Measurements from ENCODE around the gene PTPRO. TPM values are rescaled to one million over a fixed set of nuclear protein-coding genes. Genes with fewer than 3 reads are reported as not detected.

PTPRO gene
- total RNA-seq, 1 donor from 2014 or later: not detected

DNA sequence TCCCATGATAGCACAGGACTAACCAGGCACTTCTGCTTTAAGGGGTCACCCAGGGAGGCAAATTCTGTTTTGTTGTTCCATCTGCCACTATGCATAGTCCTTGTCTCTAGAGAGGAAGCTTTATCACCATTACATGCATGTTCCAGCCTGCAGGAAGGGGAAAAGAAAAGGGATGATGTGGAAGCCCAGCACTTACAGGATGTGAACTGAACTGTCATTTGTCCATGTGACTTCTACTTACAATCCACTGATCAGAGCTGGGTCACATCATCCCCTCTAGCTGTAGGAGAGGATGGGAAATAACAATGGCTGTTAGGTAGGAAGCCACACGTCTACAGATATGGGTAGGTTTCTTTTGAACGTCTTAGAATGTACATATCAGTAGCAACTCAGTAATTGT, 203.1 kb downstream of the PTPRO start:
- DNase-seq (ENCODE audit: low read depth, low spot score): no peak

DNA sequence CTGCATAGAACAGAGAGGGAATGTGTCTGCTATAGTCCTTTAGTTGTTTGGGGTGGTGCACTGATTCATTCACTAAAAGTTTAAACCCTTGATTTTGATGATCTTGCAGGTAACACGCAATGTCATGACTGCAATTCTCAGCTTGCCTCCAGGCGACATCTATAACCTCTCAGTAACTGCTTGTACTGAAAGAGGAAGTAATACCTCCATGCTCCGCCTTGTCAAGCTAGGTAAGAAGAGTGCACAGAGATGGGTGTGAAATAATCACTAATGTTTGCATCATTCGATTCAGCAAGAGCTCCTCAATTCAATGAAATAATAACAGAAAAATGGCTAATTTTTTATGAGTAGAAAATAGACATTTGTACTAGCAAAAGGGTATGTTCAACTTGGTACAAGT, 203.7 kb downstream of the PTPRO start:
- no peak for DNase-seq (ENCODE audit: low read depth, low spot score)

DNA sequence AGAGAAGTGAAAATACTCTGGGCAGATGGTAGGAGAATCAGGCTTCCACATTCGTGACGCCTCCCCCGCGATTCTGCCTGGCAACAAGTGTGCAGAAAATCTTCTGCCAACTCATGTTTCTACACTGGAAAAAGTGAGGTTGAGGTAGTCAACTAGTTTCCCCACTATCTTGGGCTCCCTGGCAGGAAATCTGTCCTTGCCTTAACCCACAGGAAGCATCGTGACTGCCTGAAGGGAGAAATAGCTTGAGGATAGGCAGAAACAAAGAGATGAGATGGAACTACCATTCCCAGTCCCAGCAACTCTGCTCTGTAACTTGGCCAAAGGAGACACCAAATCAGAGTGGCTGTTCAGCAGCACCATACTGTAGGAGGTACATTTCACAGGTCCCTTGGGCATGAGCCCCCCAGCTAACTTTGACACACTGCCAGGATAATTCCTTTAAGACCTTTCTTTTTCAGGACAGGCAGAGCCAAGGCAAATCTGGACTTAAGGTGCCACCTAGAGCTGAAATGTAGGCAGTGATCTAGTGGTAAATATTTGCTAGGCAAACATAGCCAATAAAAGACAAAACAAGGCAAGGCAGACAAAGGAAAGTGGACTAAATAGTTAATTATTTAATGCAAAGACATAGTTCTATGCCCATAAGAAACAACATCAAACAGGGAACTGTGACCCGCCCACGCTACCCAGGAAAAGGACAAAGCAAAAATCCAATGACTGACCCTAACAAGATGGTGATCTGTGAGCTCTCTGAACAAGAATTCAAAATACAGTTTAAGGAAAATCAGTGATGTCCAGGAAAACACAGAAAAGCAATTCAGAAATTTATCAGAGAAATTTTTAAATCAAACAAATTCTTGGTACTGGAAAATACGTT, 205.1 kb downstream of the PTPRO start:
- DNase-seq (ENCODE audit: low read depth, low spot score): no peak

DNA sequence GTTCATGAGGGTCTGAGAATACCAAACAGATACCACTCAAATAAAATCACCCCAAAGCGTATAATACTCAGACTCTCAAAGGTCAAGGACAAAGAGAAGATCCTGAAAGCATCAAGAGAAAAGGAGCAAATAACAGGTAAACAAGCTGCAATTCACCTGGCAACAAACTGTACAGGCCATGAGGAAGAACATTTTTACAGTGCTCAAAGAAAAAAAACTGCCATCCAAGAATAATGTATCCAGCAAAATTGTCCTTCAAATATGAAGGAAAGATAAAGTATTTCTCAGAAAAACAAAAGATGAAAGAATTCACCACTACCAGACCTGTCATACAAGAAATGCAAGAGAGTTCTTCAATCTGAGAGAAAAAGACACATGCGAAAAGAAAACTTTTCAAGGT, 206.4 kb downstream of the PTPRO start:
- no peak for DNase-seq (ENCODE audit: low read depth, low spot score)

DNA sequence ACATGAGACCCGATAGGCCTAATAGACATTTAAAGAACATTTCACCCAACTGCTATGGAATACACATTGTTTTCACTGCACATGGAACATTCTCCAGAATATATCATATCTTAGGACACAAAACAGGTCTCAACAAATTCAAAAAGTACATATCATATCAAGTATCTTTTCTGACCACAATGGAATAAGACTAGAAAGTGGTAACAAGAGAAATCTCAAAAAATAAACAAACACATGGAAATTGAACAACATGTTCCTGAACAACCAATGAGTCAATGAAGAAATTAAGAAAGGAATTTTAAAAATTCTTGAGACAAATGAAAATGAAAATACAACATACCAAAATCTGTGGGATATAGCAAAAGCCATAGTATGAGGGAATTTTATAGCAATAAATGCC, 208.1 kb downstream of the PTPRO start:
- DNase-seq (ENCODE audit: low read depth, low spot score): no peak

DNA sequence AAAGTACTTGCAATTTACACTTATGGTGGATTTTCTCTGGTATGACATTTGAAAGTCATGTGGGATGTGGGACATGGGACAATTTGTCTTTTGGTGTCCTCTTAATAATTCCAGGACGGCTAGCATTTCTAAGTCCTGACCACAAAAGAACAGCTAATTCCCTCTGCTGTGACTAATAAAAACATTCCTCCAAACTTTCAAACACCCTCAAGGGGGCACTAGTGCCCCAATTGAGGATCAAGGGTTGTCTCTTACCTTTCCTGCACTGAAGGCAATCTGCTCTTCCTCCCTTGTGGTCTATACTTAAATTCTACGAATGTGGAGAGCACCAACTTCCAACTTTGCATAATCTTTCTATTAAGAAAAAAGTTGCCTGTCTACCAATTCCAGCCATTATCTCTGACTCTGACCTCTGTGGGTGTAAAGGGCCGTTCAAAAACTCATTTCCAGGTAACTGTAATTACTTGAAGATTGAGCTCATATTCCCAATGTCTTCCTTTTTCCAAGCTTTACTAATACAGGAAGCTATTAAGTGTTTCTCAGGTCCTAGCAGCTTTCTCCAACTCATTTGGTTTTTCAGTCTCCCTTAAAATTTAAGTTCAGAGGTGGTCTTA, 210.2 kb downstream of the PTPRO start:
- DNase-seq (ENCODE audit: low read depth, low spot score): no peak

DNA sequence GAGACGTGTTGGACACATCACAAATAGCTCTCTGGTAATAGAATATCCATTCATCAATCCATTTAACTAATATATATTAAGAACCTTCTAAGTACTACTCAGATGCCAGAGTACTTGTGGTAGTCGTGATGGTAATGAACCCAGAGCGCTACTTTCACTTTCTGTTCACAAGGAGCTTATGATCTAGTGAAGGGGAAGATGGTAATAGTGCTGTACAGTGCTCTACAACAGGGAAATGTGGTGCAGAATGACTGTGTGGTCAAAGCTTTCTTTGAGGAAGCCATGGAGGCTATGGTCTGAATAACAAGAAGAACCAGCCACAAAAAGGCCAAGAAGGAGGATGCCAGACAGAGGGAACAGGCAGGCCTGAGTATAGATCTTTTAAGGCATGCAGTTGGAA, 212.0 kb downstream of the PTPRO start:
- DNase-seq (ENCODE audit: low read depth, low spot score): no peak

DNA sequence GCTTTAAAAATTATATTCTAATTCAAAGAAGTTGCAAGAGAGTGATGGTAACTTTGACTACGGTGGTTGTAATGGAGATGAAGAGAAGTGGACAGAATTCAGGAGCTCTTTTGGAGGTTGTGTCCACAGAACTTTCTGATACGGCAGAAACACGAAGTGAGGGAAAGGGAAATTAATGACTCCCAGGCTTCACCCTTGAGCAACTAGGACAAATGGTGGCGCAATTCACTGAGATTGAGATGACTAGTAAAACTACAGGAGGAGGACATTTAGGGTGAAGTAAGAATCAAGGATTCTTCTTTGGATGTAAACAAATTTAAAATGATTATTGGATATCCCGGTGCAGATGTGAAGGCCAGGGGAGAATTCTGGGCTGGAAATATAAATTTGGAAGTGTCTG, 212.6 kb downstream of the PTPRO start:
- no peak for DNase-seq (ENCODE audit: low read depth, low spot score)

DNA sequence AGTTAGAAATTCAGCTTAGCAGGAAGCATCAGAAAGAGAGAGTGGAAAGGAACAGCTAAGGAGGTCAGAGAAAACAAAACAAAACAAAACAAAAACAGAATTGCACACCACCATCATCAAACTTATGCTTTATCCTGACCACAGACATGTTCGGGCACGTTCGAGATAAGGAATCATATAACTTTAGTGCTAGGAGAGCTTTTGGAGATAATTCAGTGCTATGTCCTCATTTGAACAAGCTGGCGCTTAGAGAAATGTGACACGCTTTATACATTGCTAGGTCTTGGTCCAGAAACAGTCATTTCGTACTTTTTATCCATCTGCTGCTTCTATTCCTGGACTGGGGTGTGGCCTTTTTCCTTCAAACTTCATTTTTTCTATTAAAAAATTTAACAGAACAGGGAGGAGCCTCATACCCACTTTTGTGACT, 213.1 kb downstream of the PTPRO start:
- no peak for DNase-seq (ENCODE audit: low read depth, low spot score)

DNA sequence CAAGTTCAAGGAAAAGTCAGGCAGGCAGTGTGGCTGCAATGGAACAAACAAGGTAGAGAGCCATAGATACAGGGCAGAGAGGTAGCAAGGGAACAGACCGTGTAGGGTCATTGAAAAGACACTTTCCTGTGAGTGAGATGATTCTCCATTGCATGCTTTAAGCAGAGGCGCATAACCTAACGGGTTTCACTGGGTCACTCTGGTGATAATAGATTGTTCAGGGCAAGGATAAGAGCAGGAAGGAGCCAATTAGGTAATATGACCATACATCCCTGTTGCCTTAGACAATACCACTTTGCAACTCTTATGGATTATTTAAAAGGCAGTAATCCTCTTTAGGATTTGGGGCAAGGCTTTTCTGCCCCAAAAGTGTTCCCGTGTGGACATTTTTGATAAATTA, 214.1 kb downstream of the PTPRO start:
- no peak for DNase-seq (ENCODE audit: low read depth, low spot score)

DNA sequence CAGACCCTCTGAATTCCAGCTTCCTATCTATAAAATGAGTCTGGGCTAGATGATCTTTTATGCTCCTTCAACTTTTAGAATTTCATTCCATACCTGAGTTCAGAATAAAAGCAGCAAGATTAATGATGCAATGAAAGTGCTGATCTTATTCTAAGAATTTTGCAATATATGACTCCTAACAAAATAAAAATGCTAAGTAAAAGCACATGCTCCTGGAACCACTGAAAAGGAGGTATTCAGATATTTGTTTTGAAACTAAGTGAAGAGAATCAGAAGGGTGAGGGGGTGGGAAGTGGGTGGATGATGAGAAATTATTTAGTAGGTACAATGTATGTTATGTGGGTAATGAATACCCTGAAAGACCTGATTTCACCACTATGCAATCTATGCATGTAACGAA, 216.6 kb downstream of the PTPRO start:
- no peak for DNase-seq (ENCODE audit: low read depth, low spot score)

DNA sequence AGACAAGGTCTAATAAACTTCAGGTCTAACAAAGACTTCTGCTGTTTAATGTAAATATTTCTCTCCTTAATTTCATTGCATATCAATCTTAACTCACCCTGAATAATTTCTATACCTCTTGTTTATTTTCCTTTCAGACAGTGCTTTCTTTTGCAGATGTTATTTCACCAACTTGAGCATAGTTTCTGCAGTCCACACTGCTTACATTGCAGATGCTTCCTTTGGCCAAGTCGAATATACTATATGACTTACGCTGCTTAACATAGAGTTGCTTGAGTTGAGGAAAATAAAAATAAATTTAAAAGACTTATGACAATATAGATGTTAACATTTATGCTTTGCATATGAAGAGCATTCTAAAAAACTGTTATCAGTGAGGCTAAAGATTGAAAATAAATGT, 217.7 kb downstream of the PTPRO start:
- DNase-seq (ENCODE audit: low read depth, low spot score): no peak

DNA sequence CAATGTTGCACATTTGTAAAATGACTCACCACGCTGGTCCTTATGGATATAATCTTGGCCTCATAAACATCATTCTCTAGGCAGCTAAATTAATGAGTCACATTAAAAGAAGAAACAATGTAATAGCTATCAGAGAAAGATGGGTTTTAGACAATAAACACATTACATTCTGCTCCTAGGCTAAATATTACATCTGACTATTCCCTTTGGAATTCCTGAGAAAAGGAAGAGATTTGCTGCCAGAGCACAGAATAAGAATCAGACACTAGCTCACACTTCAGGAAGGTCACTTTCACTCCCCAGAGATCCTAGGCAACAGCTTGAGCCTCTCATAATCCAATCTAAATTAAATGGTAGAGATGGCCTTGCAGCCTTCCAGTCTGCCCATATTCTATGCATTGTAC, 218.2 kb downstream of the PTPRO start:
- peak; percentile 52 for DNase-seq (ENCODE audit: low read depth, low spot score)

DNA sequence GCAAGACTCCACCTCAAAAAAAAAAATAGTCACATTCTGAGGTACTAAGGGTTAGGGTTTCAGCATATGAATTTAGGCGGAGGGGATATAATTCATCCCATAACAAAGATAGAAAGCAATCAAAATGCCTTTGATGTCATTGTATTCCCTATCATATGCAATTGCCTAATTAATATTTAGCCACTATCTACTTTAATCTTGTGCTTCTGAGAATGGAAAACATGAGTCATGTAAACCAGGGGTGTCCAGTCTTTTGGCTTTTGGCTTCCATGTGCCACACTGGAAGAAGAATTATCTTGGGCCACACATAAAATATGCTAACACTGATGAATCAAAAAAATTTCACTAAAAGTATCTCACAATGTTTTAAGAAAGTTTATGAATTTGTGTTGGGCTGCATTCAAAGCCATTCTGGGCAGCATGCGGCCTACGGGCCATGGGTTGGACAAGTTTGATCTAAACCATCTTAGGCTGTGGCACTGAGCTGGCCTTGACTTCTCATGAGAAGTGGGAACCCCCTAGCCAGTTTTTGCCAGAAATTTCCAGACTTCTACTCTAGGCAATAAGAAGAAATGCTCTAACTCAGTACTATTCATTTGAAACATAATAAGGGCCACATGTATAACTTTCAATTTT, 219.8 kb downstream of the PTPRO start:
- DNase-seq (ENCODE audit: low read depth, low spot score): no peak

DNA sequence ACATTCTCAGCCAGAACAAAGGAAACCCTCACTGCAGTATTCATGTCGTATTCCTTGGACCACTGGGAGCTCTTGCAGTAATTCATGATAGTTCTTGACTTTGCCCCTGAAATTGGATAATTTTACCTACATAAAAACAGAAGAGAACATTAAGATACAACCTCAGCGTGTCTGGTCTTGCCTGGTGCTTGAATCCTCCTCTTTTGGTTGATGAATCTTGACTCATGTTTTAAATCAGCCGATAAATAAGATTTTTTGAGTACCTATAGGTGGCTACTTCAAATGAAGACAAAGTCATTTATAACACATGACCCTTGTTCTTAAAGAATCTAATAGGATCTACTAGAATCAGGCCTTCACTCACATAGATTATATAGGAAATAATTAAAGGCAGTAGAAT, 221.0 kb downstream of the PTPRO start:
- no peak for DNase-seq (ENCODE audit: low read depth, low spot score)

DNA sequence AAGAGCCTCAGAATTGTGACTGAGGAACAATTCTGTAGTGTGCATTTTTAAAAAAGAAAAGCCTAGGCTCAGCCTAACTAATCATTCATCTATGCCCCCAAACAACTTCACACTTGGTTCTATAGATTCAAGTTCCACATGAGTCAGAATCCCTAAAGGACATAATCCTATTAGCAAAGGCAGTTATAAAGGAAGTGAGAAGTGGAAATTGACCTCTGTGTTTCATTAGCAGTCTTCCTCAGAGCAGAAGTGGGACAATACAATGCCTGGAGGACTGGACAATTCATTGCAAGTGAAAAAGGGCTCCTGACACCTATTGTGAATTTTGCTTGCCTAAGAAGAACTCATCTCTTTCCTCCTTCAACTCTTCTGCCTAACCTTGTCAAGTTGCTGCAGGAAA, 222.3 kb downstream of the PTPRO start:
- DNase-seq (ENCODE audit: low read depth, low spot score): no peak

DNA sequence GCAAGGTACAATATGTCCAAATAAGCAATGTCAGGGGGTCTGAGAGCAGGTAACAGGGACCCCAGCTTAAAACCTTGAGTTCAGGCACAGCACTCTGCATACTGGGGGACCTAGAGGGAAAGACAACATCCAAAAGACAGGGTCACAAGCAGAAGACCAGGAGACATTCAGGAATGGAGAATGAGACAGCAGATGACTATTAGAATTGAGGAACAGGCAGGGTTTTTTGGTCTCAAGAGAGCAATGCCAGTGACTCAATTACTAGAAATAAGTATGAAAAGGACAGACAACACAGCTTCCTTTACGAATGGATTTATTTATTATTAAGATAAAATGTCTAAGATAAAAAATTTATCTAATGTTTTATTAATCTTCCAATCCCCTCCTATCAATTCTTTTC, 223.0 kb downstream of the PTPRO start:
- DNase-seq (ENCODE audit: low read depth, low spot score): no peak

DNA sequence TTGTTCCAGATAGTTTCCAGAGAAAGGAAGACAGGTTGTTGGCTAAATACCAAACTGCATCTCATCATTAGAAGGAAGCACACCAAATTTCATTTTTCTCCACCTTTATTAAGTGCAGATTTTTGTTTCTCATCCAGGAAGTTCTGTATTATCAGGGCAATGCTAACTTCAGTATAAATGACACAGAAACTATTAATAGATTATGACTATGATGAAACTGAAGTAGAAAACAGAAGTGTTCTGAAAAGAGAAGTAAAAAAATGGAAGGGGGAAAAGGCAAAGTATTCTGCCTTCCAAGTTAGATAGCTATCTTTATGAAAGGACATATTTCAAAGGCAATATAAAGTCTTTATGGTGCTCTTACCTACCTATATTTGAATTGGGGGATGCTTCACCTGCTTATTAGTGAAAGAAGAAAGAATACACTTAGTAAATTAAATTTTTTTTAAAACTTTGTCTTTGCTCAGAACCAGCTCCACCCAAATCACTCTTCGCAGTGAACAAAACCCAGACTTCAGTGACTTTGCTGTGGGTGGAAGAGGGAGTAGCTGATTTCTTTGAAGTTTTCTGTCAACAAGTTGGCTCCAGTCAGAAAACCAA, 223.9 kb downstream of the PTPRO start:
- DNase-seq (ENCODE audit: low read depth, low spot score): no peak

DNA sequence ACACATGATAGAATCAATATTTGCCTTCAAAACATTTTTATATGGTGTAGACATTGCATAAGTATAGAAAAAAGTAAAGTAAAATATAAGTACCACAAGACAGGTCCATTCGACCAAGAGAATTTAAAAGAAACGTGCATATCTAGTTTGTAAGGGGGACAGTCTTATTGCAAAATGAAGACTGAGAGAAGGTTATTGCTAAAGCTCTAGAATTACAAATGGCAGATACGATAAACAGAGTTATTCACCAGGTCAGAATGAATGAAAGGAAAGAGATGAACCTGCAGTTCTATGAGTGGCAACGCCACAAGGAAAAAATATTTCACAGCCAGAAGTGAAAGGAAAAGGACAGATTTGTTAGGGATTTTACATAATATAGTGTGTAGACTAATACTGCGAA, 224.8 kb downstream of the PTPRO start:
- no peak for DNase-seq (ENCODE audit: low read depth, low spot score)

DNA sequence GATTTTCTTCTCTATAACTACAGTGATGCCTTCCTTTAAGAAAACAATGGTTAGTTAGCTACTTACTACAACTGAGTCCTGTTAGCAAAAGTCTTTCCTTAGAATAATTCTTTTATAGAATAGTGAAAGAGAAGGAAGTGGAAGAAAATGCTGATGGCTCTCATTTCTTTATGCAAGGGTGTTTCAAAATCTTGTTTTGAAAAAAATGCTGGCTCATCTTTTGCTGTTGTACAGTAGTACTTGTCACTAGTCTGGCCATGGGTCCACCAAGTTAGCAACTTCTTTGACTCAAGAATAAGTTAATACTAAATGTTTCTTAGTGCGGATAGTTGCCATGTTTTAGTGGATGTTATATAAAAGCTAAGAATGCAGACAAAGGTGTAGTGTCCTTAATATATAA, 225.4 kb downstream of the PTPRO start:
- no peak for DNase-seq (ENCODE audit: low read depth, low spot score)

DNA sequence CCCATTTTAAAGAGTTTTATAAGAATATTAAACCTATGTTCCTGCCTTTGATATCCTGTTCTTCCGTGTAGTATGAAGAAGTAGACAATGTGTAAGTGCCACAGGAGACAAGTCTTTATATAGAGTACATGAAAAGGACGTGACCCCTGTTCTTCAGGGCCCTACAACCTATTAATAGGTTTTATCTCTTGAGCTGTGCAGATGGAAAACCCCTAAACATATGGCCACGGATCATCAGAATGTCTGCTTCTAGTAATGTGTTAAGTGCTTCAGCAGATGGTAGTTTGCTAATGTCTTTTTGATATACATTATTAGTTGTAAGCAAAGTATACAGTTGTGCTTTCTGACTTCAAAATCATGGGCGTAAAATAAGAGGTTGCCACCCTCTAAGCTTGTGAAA, 228.5 kb downstream of the PTPRO start:
- DNase-seq (ENCODE audit: low read depth, low spot score): no peak

DNA sequence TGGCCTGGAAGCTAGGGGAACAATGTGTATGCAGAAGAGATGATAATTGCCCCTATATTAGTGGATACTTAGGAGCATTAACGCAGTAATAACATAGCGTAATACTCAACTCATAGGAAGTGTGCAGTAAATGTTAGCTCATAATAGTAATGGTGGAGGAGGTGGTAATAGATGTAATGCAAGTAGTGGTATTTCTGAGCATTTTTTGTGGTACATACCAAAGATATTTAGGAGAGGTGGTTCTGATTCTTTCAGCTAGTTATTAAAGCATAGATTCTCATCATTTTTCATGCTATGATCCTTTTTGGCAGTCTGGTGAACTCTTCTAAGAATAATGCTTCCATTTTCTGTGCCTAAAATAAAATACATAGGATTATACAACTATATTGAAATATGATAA, 233.1 kb downstream of the PTPRO start:
- no peak for DNase-seq (ENCODE audit: low read depth, low spot score)
